HL-60/S4 (cell line): Measurements from ENCODE around the gene LRRC75B.

Source experiments
- in situ Hi-C: fragments of 300-500 bp; cut with MboI; formaldehyde crosslinking; loops from 2 replicates; pipeline ENCODE4 v1.14.3; 2022; ENCODE audit warnings: low sequenced_read_pairs

The LRRC75B gene

GRCh38 chr22:24587251-24587650, 5.6 kb downstream of the LRRC75B start:
- in situ Hi-C loops: no loop called here

GRCh38 chr22:24585927-24586546, 6.8 kb downstream of the LRRC75B start:
- in situ Hi-C loops: no loop called here

- in situ Hi-C loops: no loop called here
These were observed 7.4 kb downstream of the LRRC75B start for GRCh38 chr22:24585461-24585860.

DNA sequence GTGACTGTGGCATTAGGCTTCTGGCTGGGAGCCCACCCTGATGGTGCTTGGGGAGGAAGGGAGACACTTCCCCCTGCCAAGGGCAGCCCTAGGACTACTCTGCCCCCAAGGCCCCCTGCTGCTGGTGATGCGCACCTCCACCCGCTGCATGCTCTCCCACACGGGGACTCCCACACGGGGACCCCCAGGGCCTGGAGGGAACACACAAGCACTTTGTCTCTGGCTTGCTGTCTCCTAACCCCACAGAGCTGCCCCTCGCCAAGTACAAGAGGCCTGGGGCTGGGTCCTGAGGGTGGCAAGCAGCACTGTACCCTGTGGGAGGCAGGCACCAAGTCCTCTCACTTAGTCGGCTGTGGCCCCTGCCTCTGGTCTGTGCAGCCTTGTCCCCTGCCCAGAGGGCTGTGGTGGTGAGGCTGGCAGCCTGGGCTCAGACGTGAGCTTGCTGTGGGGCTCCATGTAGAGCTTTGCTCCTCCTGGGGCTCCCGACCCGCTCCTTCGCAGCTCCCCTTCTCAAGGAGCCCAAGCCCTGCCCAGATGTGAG, 7.9 kb downstream of the LRRC75B start:
- in situ Hi-C loops: no loop called here

DNA sequence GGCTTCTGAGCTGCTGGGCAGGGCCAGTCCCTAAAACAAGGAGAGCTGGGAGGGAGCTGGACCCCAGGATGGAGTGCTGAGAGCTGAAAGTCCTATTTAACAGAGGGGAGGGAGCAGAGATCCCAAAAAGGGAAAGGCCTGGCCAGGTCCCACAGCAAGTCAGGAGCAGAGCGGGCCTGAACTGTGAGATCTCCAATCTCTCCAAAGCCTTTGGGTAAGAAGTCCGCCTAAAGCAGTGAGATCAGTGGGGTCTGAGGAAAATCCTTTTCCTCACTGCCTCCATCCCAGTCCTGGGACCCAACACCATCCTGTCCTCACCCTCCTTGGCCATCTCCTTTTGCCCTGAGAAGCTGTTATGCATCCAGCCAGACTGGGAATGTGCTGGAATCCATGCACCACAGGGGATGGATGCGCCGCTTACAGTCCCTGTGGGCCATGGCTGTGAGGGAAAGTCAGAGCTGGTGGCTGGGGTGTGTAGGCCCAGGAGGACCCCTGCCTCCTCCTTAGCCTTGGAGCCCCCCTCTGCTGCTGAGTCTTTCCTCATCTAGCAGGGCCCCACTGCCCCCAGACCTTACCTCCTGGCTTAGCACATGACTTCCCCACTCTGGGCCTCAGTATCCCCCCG, 8.6 kb downstream of the LRRC75B start:
- in situ Hi-C loops: no loop called here

DNA sequence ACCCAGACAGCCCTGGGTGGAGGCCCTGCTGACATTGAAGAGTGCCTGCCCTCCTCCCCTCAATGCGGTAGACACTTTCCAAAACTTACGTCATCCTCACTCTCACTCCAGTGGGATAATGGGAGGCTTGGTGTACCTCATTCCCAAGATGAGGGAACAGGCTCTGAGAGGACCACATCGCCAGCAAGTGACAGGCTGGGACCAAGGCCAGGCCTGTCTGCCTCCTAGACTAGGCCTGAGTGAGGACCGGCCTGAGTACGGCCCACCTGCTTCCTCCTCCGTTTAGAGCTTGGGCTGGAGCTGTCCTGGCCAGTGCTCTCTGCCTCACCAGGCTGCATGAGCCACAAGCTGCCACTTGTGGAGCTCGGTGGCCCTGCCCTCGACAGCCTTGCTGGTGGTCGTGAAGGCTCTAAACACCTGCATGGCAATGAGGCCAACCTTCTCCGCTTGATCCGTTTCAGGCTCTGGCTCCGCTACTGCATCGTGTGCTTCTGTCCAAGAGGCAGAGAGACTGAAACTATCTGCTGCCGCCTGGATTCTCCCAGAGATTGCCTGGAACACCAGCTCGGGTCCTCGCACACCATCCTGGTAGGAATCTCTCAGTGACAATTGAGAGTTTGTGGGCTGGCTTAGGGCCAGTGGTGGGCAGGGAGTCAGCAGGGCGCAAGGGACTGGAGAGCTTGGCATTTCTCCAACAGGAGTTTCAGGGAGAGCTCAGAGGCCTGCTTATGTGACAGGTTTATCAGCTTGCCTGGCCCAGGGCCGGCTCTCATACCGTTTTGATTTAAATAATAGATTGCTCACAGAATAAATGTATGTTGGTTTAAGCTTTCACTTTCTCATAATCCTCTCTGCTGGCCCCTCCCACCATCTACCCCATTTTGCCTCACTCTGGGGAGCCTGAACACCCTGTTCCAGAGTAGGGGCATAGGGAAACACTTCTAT, 9.4 kb downstream of the LRRC75B start:
- in situ Hi-C loops: no loop called here

- in situ Hi-C loops: no loop called here
These were observed 10.6 kb downstream of the LRRC75B start for GRCh38 chr22:24582056-24582814.

GRCh38 chr22:24580276-24580675, 12.6 kb downstream of the LRRC75B start:
- in situ Hi-C loops: no loop called here

DNA sequence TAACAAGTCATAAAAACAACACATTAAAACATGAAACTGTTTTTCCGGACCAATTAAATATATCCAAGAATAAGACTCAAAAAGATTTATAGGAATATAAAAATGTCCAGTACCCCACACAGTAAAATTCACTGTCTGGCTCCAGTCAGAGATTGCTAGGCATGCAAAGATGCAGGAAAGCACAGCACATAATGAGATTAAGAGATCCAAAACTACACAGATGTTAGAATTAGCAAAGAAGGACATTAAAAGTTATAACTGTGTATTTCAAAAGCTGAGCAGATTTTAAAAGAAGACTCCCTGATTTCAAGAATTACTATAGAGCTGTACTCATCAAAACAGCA, 13.6 kb downstream of the LRRC75B start:
- in situ Hi-C loops: no loop called here

DNA sequence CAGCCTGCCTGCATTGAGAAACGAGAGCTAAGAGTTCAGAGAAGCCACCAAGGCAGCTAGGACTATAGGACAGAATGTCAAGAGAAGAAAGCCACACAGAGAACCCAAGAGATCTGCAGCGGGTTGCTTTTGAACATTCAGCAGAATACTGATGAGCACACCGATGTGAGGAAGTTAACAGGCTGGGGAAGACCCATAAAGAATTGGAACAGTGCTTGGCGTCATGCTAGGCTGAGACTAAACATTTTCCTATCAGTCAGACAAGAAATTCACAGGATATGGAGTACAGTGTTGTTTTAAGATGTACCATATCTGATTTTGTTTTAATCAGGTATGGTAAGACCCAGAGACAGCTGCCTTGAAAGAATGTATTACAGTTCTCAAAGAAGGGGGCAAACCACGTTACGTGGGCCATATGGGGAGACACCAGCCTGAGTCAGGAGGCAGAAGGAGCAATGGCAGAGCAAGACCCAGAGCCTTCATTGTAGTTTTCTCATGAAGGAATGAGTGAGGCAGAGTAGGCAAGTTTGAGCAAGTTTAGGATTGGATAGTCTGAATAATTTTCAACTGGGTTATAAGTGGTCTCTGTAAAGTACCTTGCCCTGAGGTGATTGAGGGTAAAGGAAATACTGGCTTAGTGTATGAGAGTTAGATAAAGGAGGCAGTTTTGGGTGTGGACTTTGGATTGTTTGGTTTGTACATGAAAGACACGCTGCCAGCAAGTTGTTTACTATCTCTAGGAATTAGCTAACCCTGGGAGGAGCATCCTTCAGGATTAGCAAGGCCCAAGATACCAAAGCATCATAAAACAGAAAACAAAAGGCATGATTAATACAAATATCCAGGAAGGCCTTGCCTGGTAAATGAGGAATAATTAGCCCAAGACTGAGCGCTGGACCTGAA, 14.3 kb downstream of the LRRC75B start:
- in situ Hi-C loops: no loop called here

DNA sequence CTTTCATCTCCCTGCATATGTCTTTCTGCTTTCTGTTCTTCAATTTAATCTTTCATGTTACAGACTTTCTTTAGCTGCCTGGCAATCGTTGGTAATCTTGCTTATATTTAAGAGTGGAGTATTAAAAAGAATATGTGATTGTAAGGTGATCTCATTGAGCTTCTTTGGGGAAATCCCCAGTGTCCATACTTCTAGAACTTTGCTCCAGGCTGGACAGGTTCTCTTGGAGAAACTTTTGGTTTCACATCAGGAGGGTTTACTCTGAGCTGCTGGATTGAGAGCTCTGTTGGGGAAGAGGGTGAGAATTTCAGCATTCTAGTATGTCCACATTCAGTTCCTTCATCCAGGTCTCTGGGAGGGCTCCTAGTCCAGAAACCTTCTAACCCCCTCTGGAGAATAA, 16.1 kb downstream of the LRRC75B start:
- in situ Hi-C loops: no loop called here

DNA sequence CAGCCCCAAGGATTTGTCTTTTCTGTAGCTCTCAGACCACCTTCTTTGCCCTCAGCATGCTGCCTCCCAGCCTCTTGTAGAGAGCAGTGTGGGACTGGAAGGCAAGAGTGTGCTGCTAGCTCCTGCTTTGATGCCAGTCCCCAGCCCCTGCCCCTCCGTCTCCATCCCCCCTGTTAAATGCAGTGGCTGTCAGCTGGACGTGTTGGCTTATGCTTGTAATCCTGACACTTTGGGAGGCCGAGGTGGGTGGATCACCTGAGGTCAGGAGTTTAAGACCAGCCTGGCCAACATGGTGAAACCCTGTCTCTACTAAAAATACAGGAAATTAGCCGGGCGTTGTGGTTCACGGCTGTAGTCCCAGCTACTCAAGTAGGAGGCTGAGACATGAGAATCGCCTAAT, 21.6 kb downstream of the LRRC75B start:
- in situ Hi-C loops: no loop called here

GRCh38 chr22:24567668-24568067, 25.2 kb downstream of the LRRC75B start:
- in situ Hi-C loops: no loop called here

- in situ Hi-C loops: no loop called here
These were observed 25.9 kb downstream of the LRRC75B start for GRCh38 chr22:24566899-24567511.

- in situ Hi-C loops: no loop called here
These were observed 27.8 kb downstream of the LRRC75B start for GRCh38 chr22:24565077-24565476.

- in situ Hi-C loops: no loop called here
These were observed 28.4 kb downstream of the LRRC75B start for GRCh38 chr22:24564376-24565058.

DNA sequence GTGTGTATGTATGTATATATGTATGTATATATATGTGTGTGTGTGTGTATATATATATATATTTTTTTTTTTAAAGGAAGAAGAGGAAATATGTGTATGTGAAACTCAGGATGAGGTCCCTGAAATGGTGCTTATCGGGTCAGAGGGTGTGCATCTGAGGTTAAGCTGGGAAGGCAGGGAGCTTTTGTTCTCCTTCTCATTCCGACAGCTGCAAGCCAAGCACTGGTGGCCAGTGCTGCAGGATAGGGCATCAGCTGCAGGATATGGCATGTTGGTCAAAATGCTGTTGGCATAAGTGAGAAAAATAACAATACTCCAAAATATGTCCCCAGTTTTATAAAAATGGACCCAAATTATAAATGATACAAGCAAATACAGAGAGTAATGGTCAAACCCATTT, 29.6 kb downstream of the LRRC75B start:
- in situ Hi-C loops: no loop called here

DNA sequence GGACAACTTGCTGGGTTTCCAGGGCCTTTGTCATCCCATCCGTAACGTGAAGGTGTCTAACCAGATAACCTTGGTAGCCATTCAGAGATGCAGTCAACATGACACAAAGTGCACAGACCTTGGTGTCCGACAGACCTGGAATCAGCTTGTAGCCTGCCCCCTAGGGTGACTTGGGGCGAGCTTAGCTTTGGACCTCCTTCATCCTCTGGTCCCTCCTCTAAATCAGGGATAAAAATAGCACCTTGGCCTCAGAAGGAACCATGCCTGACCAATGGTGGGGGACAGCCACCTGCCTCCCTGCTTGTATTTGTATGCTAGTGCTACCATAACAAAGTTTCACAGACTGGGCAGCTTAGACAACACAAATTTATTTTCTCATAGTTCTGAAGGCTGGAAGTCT, 33.4 kb downstream of the LRRC75B start:
- in situ Hi-C loops: no loop called here
